Stimulated activated CD4-positive, alpha-beta T cell treated with anti-CD3 and anti-CD28 coated beads, TNF-alpha, amount 100 ng/mL, for 24 hours (primary cell): ENCODE measurements around the gene TLCD5.

Source experiments
- DNase-seq, 3 experiments: peaks; one replicate each; pipeline ENCODE4 v3.0.0-alpha.2; 2020; ENCODE audit warnings: low read depth in 3 of 3

Gene TLCD5

DNA sequence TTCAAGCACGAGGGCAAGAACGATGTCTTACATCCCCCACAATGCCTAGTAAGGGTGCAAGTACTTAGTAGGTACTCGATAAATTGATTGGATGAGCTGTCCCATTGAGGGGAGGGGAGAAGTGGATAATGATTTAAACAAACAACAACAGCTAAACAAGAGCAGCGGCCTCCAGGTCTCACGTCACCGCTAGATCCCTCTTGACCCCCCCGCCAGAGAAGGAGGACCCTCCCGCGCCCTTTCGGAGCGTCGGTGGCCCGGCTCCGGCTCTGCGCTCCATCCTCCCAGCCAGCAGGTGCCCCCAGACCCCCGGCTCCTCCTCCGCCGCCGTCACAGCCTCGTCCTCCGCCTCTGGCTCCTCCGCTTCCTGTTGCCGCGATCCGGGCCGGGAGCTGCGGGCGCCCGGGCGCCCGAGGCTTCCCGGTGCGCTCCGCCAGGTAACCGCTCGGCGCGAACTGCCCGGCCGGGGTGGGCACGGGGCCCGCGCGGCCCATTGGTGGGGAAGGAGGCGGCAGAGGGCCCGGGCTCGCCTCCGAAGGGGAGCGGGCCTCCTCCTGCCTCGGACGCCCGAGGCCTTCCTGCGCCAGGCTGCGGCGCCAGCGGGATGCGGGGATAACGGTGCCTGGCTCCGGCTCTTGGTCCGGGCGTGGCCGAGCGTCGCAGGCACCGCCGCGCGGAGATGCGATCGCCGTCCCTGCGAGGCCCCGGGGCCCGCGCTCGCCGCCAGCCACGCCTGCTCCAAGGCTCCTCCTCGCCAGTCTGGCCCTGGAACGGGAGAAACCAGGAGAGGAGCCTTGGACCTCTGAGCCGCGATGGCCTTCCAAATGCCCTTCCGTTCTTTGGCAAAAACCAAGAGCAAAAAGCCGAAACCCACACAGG is at the start of gene TLCD5:
TLCD5 (plus strand) TSS at position 368 of the 879 bp plus-strand sequence. CDS start 2,143 bp downstream, outside the sequence.
- peak in 1 of 3 experiments; percentile 46 for DNase-seq

DNA sequence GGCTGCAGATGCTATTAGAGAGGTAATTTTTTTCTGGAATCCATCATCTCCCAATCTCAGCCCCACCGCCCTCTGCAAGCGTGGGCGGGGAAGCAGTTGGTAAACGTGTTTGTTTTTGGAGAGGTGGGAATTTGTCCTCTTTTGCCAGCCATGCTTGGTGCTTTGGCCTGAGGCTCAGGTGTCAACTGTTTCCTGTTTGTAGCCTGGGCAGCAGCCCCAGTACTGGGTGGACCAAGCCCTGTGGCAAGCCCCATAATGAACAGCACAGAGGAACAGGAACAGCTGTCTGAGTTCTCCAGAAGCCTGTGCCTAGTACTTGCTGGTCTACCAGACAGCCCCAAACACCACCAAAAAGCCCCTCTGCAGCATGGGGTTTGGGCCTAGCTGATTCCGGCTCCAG is 45.6 kb upstream of the TLCD5 start:
- no peak for DNase-seq

DNA sequence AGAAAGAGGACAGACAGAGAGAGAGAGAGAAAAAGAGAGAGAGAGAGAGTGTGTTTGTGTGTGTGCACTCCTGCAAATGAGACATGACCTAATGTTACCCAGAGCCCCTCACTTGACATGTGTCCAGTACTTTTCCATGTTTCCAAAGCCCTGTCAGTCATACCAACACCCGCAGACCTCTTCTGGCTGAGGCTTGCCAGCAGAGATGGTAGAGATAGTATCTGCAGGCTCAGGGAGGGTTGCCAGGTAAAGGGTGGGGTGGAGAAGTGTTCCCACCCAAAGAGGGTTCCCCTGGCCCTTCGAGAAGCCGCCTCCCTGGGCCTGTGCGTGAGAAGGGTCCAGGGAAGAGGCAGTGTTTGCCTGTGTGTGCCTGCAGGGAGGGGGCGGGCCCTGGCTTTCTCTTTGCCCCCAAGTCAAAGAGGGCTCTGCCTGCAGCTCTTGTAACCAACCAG is 44.5 kb upstream of the TLCD5 start:
- no peak for DNase-seq

DNA sequence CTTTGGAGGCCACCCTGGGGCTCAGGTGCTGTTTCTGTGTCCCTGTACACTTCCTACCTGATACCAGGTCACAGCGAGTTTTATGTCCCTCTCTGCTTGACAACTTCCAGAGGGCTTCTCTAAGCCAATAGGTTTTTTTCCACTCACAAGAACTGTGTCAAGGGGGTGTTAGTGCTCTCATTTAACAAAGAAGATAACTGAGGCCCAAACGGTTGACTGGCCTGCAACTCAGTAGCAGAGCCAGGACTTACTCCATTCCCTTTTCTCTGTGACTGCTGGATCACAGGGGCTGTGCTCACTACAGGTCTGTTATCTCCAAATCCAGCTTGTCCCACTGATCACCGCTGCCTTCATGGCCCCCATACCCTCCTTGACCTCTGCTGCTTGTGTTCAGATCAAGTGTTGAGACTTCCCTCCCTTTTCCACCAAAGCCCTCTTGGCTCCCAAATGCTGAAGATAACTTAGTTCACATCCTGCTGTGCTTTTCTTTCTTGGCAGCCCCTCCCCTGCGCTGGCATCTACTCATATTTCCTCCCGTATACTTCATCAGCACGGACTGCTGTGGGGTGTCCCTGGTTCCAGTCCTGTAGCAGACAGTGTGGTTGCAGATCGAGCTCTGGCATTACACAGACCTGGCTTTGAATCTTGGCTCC is 43.8 kb upstream of the TLCD5 start:
- no peak for DNase-seq

DNA sequence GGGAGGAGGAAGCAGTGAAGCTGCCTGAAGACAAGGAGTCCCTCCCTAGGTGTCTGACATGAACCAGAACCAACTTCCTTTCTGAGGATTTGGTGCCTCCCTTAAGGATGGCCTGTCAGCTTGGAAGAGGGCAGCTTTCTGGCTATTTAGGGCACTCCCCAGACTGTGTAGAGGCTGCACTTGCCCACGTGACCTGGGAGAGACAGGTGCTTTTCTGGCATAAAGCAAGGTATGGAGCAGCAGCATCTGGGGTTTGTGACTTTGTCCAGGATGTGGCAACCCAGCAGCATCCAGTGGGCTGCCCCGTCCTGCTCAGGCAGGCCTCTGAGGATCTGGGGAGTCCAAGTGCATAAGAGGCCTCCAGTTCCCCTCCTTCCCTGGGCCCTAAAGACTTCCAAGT is 42.0 kb upstream of the TLCD5 start:
- no peak for DNase-seq

DNA sequence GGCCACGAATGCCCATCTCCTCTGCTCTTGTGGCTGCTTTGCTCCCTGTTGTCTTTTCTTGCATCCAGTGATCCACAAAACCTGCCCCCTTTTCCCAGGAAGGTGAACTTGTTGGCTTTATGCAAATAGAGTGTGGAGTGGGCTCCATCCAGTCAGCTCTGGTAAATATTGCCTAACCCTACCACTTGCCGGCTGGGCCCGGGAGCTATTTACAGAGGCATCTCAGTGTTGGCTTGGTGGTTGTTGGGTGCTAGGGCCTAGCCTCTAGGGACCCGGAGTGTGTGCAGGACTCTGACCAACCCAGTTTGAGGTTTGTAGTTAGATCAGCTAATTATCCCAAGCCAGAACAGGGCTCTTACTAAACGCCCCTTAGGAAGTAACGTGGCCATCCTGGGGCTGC is 40.8 kb upstream of the TLCD5 start:
- DNase-seq, result no peak

DNA sequence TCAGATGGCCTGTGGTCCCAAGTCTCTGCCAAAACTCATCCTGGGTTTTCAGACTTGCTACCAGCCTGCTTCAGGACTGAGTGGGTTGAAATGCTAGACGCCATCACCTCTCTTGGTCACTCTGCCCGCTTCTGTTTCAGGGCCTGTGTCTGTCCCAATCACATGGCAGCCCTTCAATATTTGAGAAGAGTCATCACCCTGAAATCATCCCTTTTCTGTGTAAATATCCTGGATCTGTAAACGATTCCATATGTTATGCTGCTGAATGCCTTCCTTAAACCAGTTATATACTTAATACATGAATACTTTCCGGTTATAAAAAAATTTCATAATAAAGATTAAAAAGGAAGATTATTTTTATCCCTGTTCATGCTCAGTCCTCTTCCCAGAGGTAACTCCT is 39.8 kb upstream of the TLCD5 start:
- DNase-seq, result no peak

DNA sequence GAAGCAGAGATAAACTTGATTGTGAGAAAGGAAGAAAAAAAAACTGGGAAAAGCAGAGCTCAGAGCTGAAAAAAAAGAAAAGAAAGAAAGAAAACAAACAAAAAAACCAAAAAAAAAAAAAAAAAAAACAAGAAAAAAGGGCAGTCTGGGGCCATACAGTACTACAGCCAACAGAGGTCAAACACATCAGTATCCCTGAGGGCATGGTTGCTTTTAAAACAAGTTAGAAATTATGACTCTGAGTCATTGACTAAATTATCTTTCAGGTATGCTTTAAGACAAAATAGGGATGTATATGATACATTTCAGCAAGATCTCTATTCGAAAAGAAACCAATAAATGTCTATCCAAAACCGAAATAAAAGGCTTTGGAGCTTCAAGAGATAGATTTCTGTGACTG is 37.1 kb upstream of the TLCD5 start:
- no peak for DNase-seq

DNA sequence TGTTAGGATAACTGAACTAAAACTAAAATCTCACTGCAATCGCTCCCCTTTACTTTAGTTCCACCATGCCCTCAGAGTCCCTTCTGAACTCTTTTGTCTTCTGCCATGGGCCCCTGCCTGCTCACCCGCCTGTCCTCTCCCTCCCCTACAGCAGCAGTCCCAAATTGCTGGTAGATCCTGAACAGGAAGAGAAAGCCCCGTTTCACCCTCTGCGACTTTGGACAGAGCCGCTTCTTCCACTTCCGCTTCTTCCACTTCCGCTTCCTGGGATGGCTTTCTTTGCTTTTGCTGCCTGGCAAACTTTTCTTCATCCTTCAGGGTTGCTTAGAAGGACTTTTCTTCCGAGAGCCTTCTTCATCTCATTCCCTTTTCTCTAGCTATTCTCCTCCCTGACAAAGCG is 35.7 kb upstream of the TLCD5 start:
- no peak for DNase-seq

DNA sequence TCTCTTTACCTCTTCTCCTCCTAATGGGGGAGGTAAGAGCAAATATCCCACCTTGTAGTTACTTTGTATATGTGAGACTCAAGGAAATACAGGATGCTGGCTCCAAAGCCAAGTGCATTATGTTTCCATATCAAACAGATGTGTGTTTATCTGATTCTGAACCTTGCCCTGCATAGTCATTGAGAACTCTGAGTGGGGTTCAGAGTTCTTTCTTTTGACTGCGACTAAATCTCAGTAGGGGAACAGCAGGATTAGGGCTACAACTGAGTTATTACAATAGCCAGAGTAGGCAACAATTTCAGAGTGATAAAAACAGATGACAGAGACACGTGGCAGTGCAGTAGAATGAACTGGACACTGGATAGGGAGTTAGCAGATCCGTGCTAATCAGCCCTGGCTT is 34.1 kb upstream of the TLCD5 start:
- no peak for DNase-seq

DNA sequence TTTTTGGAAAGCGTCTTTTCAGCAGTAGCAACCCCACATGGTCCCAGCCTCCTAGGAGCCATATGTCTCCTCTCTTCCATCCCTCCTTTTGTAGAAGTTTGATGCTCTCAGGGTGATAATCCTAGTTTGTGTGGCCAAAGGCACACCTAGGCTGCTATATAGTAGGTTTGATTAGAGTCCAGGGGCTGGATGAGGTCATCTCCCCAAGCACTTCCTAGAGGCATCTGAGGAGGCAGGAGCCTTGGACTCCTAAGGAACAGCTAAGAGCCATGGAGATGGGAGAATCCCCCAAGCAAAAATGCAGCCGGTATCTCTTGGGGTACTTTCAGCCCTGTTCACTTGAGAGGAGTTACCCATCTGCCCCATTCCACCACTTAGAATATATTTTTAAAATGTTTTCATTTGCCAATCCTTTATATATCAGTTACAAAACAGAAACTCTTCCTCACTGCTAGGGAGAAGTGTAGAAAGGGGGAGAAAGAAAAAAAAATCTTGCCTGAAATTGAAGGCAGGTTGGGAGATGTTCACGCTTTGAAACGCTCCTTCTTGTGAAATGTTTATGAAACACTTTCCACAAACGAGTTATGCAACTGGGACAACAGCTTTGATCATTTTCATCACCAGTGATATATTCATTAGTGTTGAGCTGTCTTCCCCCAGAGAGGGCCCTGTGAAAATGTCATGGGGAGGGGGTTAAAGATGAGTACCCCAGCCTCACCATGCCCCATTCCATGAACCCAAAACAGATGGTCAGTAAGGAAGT is 31.9 kb upstream of the TLCD5 start:
- no peak for DNase-seq

DNA sequence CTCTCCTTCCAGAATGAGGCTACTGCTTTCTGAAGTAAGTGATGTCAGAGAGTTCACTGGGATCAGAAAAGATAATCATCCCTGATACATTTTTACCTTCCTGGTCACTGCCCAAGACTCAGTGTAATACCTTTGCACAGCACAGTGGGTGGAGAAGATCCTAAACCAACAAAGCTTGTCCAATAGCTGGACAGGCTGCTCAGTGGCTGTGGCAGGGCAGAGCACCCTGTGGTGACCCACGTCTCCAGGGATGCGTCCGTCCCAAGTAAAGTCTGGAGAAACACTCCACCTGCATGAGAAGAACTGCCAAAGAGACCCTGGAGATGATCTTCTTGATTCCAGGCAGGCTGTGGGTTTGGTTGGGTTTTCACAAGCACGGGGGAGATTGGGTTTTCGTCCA is 31.0 kb upstream of the TLCD5 start:
- DNase-seq, result no peak

DNA sequence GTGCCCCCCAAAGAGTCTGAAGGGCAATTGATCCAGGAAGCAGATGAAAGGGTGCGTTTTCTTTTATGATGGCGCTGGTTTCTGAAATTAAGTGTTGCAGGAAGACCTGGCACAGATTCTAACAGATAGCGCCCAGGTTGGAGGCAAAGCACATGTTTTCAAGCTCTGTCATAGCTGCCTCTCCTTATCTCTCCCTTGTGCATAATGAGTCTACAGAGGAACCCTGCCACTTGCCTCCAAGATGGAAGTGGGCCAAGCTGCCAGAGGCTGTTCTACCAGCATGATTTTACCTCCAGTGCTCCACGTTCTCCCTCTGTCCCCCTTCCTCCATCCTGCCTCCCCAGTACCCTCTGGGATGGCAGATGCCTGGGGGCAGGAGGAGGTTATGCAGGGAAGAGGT is 30.0 kb upstream of the TLCD5 start:
- no peak for DNase-seq

DNA sequence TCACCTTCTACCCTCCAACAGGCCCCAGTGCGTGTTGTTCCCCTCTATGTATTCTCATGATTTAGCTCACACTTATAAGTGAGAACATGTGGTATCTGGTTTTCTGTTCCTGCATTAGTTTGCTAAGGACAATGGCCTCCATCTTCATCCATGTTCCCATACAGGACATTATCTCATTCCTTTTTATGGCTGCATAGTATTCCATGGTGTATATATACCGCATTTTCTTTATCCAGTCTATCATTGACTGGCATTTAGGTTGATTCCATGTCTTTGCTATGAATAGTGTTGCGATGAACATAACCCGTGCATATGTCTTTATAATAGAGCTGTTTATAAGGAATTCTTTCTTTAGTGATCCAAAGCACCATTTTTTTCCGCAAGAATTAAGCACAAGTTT is 28.5 kb upstream of the TLCD5 start:
- DNase-seq, result no peak

DNA sequence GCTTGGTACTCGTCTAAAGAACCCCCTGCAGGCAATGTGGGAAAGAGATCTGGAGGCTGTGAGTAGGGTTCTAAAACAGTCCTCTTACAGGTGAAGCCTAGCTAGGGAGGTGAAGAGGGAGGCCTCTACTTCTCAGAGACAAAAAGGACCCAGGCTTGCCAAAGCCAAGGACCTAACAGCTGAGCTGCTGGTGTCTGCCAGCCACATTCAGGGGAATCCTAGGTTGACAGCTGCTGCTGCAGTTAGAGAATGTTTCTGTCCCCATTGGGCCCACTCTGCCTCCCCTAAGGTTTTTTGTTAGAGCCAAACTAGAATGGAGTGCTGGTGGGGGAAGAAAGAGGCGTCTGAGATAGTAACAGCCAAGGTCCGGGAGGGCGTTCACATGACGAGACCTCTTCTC is 26.6 kb upstream of the TLCD5 start:
- DNase-seq, result no peak

DNA sequence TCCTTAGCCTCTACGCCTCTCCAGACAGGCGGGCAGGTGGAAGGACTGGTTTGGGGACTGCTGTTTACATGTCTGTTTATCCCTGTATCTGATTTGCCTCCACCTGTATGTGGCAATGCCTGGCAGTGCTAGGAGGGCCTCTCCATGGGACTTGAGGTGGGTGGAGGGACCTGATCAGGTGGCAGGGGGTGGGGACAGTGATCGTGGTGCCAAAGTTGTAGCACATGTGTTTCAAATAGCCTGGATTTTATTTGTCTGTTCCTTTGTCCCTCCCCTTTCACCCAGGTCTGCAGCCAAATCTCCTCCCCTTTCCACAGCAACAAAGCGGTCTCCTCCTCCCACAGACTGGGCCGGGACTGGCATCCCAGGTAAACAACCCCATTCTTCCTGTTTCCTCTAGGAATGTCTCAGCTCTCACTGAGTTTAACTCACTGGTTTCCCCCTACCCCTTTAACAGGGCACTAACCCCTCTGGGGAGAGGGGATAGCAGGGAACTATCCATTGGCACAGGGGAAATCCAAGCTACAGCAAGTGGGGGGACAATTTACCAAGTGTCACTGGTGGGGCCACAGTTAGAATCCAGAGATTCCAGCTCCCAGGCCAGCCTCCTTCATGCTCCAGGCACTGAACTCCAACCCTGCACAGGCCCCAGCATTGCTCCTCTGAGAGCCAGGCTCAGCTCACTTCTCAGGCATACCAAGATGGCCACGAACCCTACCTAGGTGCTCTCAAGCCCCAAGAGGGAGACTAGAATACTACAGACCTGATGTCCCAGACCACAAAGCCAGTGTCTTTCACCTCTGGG is 22.9 kb upstream of the TLCD5 start:
- no peak for DNase-seq

DNA sequence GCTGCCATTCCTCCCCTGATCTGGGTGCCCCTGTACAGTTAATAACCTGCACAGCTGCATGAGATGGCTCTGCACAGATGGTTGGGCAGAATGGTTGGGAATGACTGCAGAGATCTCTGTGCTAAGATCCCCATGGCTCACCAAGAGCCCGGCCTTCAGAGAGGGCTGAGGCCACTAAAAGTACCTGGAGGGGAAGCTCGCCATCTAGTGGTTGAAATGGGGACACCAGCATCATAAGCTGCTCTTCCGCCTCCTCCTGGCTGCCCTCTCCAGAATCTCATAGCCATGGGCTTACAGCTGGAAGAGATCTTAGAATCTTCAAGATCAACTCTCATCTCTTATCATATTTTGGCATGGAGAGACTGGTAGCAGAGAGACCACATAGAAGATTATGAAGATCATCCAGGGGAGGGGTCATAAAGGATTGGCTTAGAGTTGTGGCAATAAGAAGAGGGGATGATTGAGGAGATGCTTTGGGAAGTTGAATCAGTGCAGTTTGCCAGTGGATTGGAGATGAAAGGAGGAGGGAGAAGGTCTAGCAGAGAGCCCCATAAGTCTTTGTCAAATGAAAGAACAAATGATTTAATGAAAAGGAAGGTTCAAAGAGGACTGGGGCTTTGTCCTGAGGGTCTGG is 22.0 kb upstream of the TLCD5 start:
- DNase-seq, result peak; percentile 13 to 51 (median 39)

DNA sequence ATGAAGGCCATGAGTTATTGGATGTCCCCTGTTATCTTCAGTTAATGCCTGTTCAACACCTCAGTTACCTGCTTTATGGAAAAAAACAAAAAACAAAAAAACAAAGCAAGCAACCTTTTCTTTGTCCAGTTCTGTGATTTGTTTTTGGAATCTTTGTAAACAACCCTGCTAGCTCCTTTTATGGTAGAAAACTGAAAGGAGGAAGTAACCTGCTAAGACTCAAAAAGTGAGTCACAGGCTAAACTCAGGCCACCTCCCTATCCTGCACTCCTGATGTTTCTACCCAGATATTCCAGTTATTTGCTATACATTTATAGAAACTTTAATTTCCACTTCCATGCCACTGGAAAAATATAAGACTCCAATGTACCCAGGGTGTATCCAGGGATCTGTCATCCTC is 20.6 kb upstream of the TLCD5 start:
- no peak for DNase-seq

DNA sequence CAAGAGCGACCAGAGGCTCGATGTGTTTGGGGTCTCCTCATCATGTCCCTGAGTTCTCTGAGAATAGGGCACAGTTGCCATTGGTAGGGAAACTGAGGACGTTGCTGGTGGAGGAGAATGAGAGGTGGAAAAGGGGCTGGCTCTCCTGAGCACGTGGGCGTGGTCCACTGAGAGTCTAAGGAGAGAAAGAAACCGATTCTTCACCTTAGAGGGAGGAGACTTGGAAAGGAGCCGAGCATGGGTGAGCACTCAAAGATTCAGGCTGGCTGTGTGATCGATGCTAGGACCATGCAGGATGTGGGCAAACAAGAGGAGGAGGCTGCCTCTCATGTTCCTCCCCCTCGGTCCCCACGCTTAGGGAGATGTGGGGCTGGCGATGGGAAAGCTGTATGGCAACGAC is 19.8 kb upstream of the TLCD5 start:
- DNase-seq, result no peak

DNA sequence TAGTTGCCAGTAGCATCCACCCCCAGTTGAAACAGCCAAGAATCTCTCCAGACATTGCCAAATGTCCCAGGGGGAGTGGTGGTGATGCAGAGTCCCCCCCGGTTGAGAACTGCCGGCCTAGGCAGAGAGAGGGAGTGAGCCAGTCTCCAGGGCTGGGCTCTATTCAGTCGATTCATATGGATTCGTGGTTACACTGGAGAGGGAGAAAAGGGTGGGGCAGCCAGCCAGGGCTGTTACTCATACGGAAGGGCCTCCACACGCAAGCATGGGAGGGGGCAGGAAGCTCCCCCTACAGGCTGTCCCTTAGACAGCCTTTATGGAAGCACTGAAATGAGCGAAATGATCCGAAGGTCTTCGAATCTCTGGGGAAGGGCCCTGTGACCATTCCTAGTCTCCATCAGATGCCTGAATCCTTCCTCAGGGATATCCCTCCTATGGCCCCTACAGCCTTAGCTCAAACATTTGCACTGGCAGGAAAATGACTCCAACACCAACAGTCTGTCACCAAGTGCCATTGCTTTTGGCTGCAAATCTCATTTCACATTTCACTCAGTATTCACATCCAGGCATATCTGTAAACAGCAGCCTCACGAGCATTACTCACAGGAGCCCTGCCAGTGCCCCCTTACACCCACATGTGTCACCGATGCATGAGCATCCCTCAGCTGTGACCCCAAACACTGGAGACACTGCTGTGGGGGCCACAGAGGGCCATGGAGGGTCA is 18.4 kb upstream of the TLCD5 start:
- no peak for DNase-seq

DNA sequence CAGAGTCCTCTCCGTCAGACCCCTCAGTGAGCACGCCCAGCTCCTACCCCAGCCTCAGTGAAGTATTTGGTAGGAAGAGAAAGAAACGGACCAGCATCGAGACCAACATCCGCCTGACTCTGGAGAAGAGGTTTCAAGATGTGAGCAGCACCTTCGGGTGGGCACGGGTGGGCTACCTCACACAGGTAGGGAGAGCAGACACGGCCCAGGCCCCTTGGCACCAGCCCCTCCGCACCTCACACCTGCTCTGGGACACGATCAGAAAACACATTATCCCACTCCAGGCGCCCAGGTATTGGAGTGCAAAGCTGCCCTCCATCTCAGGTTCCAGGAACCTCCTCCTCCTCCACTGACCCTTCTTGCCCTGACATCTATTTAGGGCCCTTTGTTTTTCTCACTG is 17.6 kb upstream of the TLCD5 start:
- no peak for DNase-seq
